HepG2 (cell line): Measurements from ENCODE around the gene ADSS1. TPM values are rescaled to one million over a fixed set of nuclear protein-coding genes. Genes with fewer than 3 reads are reported as not detected.
A peak's percentile ranks its signal among the peaks of the same experiment; 100 is the strongest.

ENCODE experiments used
- ATF7 ChIP-seq, 2 experiments: fragments of 450-650 bp in 1 of 2; sonication (generic) in 1 of 2; formaldehyde crosslinking in 1 of 2; IDR thresholded peaks; 2 replicates each; pipeline versions ENCODE4 v1.4.0 to v1.6.1; 2016 to 2020; ENCODE audit warnings: antibody characterized with exemption in 1 of 2, mild to moderate bottlenecking in 1 of 2, missing genetic modification reagents in 1 of 2
- ETV6 ChIP-seq: sonication (generic); formaldehyde crosslinking; conservative IDR thresholded peaks from 2 replicates; pipeline ENCODE4 v1.4.0; 2020; ENCODE audit warnings: missing genetic modification reagents
- HMGXB3 ChIP-seq: sonication (generic); formaldehyde crosslinking; IDR thresholded peaks from 2 replicates; pipeline ENCODE4 v1.4.0; 2020; ENCODE audit warnings: missing genetic modification reagents, borderline replicate concordance
- KMT2A ChIP-seq: sonication (generic); formaldehyde crosslinking; IDR thresholded peaks from 2 replicates; pipeline ENCODE4 v1.4.0; 2020; ENCODE audit warnings: missing genetic modification reagents
- MYC ChIP-seq: sonication (generic); formaldehyde crosslinking; IDR thresholded peaks from 2 replicates; pipeline ENCODE4 v1.9.0; 2021; ENCODE audit warnings: missing genetic modification reagents, borderline replicate concordance
- TBX2 ChIP-seq: sonication (generic); formaldehyde crosslinking; IDR thresholded peaks from 2 replicates; pipeline ENCODE4 v1.5.0; 2020; ENCODE audit warnings: missing genetic modification reagents, mild to moderate bottlenecking, borderline replicate concordance
- ZBTB20 ChIP-seq: sonication (generic); formaldehyde crosslinking; IDR thresholded peaks from 2 replicates; pipeline ENCODE4 v1.8.1; 2023; ENCODE audit warnings: missing genetic modification reagents, low read depth, mild to moderate bottlenecking, borderline replicate concordance
- ZMAT5 ChIP-seq: sonication (generic); formaldehyde crosslinking; IDR thresholded peaks from 2 replicates; pipeline ENCODE4 v1.5.0; 2020; ENCODE audit warnings: mild to moderate bottlenecking, low read depth, missing genetic modification reagents, borderline replicate concordance
- ZNF282 ChIP-seq: fragments of 450-650 bp; IDR thresholded peaks from 2 replicates; pipeline ENCODE4 v1.6.1; 2018; ENCODE audit not compliant: partially characterized antibody
- ZNF460 ChIP-seq: sonication (generic); formaldehyde crosslinking; IDR thresholded peaks from 2 replicates; pipeline ENCODE4 v1.5.1; 2020; ENCODE audit warnings: missing genetic modification reagents, mild to moderate bottlenecking, borderline replicate concordance
- ZNF563 ChIP-seq: sonication (generic); formaldehyde crosslinking; IDR thresholded peaks from 2 replicates; pipeline ENCODE4 v1.8.0; 2022; ENCODE audit warnings: mild to moderate bottlenecking, moderate library complexity, missing genetic modification reagents
- ZNF574 ChIP-seq: sonication (generic); formaldehyde crosslinking; IDR thresholded peaks from 2 replicates; pipeline ENCODE4 v1.4.0; 2020; ENCODE audit warnings: missing genetic modification reagents
- ZNF709 ChIP-seq: sonication (generic); formaldehyde crosslinking; IDR thresholded peaks from 2 replicates; pipeline ENCODE4 v1.5.0; 2020; ENCODE audit warnings: mild to moderate bottlenecking, missing genetic modification reagents
- polyA plus RNA-seq, 8 experiments: library from polyadenylated mRNA; depleted of rRNA in 3 of 8; stranded (reverse) in 7 of 8; unstranded in 1 of 8; fragments of >200 nt; fragmentation: Illumina TruSeq in 4 of 8; extraction: Trizol in 4 of 8; gene quantifications; 2 replicates each; pipeline versions ENCODE4 v1.2.1 to v1.2.3, GENCODE V29; 2011 to 2016; ENCODE audit warnings: low read depth in 4 of 8, missing spikeins in 1 of 8, mixed read lengths in 1 of 8; ENCODE audit not compliant: insufficient read depth in 1 of 8
- total RNA-seq, 5 experiments: library from RNA; depleted of rRNA; stranded (reverse); fragments of >200 nt; fragmentation: Illumina TruSeq; extraction: Trizol; gene quantifications; 2 replicates each; pipeline ENCODE4 v1.2.3, GENCODE V29; 2016; ENCODE audit warnings: low read depth in 1 of 5

ADSS1 gene
- total and polyA plus RNA-seq, 2 of the 13 experiments (the other 11 are each of a cell fraction or from before 2014, with no cell fraction given) = 1.0 to 36.7 TPM

- peak; percentile 59; the same call in 1 of the 2 replicates for TF ChIP-seq ZNF574
- no peak for TF ChIP-seq ZNF460 (CRISPR knock-in tag)
- TF ChIP-seq ATF7 (IDR thresholded peaks at IDR 0.05) = no peak
- TF ChIP-seq ATF7 (CRISPR knock-in tag; IDR thresholded peaks at IDR 0.05) = peak; percentile 67; the same call in 1 of the 2 replicates
- no peak for TF ChIP-seq ETV6 (CRISPR knock-in tag)
- TF ChIP-seq ZNF563 (CRISPR knock-in tag) = no peak; the same call in 1 of the 2 replicates
- peak; percentile 63; the same call in 1 of the 2 replicates for TF ChIP-seq MYC
- no peak for TF ChIP-seq KMT2A (CRISPR knock-in tag)
- TF ChIP-seq TBX2 (CRISPR knock-in tag) = peak; percentile 47
- no peak for TF ChIP-seq ZNF709
- TF ChIP-seq ZNF282 = no peak
- no peak for TF ChIP-seq HMGXB3 (CRISPR knock-in tag)
- 0 out of 2 replicates have a peak, but pooled peaks have one; percentile 27 for TF ChIP-seq ZBTB20 (CRISPR knock-in tag)
- TF ChIP-seq ZMAT5 (CRISPR knock-in tag) = no peak
Observed at GRCh38 chr14:104726600-104727451, 2.8 kb downstream of the ADSS1 start (continued).
